Left cardiac atrium (tissue), 4 donors: ENCODE data around the gene GDA. TPM values are rescaled to one million over a fixed set of nuclear protein-coding genes. Genes with fewer than 3 reads are reported as not detected.
"Not testable (repeated sequence)": the region's sequence is repeated elsewhere in the genome, so short reads cannot be mapped to it uniquely, and the experiment has no call there.

Experiments
- ATAC-seq, 2 donors: fragments of 200-7000 bp; cut with Tn5 transposase; one replicate each; pipeline ENCODE4 v1.9.1; 2020; ENCODE audit warnings: mild to moderate bottlenecking in 2 of 2, moderate library complexity in 2 of 2
- DNase-seq: peaks from one replicate; pipeline ENCODE4 v3.0.0-alpha.2; 2020
- intact Hi-C, 2 donors: fragments of 100-400 bp; cut with DNase I; formaldehyde crosslinking; loops; one replicate each; pipeline versions ENCODE4 v1.14.1 to v1.15.1; 2022 to 2023
- total RNA-seq, 2 donors: library from RNA; stranded (reverse); fragmentation: NEBNext Ultra II Directional; extraction: Animal tissue kit (Norgen Biotek cat#: 25700); gene quantifications; one replicate each; pipeline ENCODE4 v1.2.1, GENCODE V29; 2021
- donor health status: DM: no; HTN: yes; CAD: no.
- donor health status: DM: no; HTN: yes; CAD: no; lungs with severe emphysema.
- donor health status: DM: yes; HTN: yes; CAD: no.
- donor health status: Dilated cardiomyopathy.

GDA gene
- total RNA-seq, 2 donors from 2014 or later, result 0.29 to 0.50 TPM

GRCh38 chr9:72262063-72262462 lies 112.8 kb downstream of the GDA start:
- no peak for ATAC-seq
- intact Hi-C loops, result no loop called here

GRCh38 chr9:72263572-72263971 lies 114.3 kb downstream of the GDA start:
- no peak for DNase-seq
- intact Hi-C loops, result no loop called here
- no peak for ATAC-seq

More at GRCh38 chr9:72262063-72262462, 112.8 kb downstream of the GDA start:
- no peak for DNase-seq

- intact Hi-C loops, result no loop called here
- ATAC-seq (no peak), DNase-seq (no peak)
Observed at GRCh38 chr9:72268961-72269360, 119.7 kb downstream of the GDA start.

GRCh38 chr9:72270359-72270758 lies 121.1 kb downstream of the GDA start:
- DNase-seq, ATAC-seq: not testable (repeated sequence)
- intact Hi-C loops, result loop anchor here in 1 of 2 donors (10.0 kb wide), 1 partner anchor 466 kb away; no protein-coding TSS in a partner anchor

GRCh38 chr9:72271613-72272478 lies 122.6 kb downstream of the GDA start:
- ATAC-seq, result peak in 1 of 2 donors; percentile 27
- intact Hi-C loops, result loop anchor here (1.0 to 10.0 kb wide), 3 partner anchors 233 to 467 kb away; no protein-coding TSS in a partner anchor
- no peak for DNase-seq

- intact Hi-C loops, result loop anchor here in 1 of 2 donors (10.0 kb wide), 1 partner anchor 470 kb away; no protein-coding TSS in a partner anchor
- no peak for DNase-seq
- no peak for ATAC-seq
Observed at GRCh38 chr9:72274441-72274840, 125.2 kb downstream of the GDA start.

- ATAC-seq (no peak), DNase-seq (no peak)
- intact Hi-C loops, result loop anchor here in 1 of 2 donors (10.0 kb wide), 1 partner anchor 470 kb away; no protein-coding TSS in a partner anchor
Observed at GRCh38 chr9:72274916-72275315, 125.7 kb downstream of the GDA start.

- DNase-seq, result no peak
- intact Hi-C loops, result loop anchor here in 1 of 2 donors (10.0 kb wide), 1 partner anchor 472 kb away; no protein-coding TSS in a partner anchor
- no peak for ATAC-seq
Observed at GRCh38 chr9:72276429-72276828, 127.2 kb downstream of the GDA start.

GRCh38 chr9:72278959-72279358 lies 129.7 kb downstream of the GDA start:
- DNase-seq (no peak), ATAC-seq (no peak)
- intact Hi-C loops, result loop anchor here in 1 of 2 donors (10.0 kb wide), 1 partner anchor 474 kb away; no protein-coding TSS in a partner anchor

- intact Hi-C loops, result loop anchor here (5.0 kb wide), 1 partner anchor 541 kb away; no protein-coding TSS in a partner anchor
- DNase-seq (peak; percentile 74), ATAC-seq (peak; percentile 77 to 85)
Observed at GRCh38 chr9:72280913-72281500, 131.8 kb downstream of the GDA start.

- intact Hi-C loops, result no loop called here
- ATAC-seq (no peak), DNase-seq (no peak)
Observed at GRCh38 chr9:72289401-72289800, 140.2 kb downstream of the GDA start.

- ATAC-seq (no peak), DNase-seq (no peak)
- intact Hi-C loops, result loop anchor here in 1 of 2 donors (5.0 kb wide), 1 partner anchor 302 kb away; no protein-coding TSS in a partner anchor
Observed at GRCh38 chr9:72290311-72290710, 141.1 kb downstream of the GDA start.

GRCh38 chr9:72291576-72291975 lies 142.3 kb downstream of the GDA start:
- not testable (repeated sequence) for DNase-seq, ATAC-seq
- intact Hi-C loops, result loop anchor here in 1 of 2 donors (5.0 kb wide), 1 partner anchor 301 kb away; no protein-coding TSS in a partner anchor

- peak; percentile 50 to 66 for ATAC-seq
- intact Hi-C loops, result loop anchor here (2.0 to 5.0 kb wide), 2 partner anchors 300 to 301 kb away; no protein-coding TSS in a partner anchor
Observed at GRCh38 chr9:72292256-72292682, 143.0 kb downstream of the GDA start.

GRCh38 chr9:72292874-72293607 lies 143.8 kb downstream of the GDA start:
- ATAC-seq (peak in 1 of 2 donors; percentile 36), DNase-seq (no peak)
- intact Hi-C loops, result loop anchor here (2.0 to 5.0 kb wide), 2 partner anchors 299 to 300 kb away; no protein-coding TSS in a partner anchor

More at GRCh38 chr9:72292256-72292682, 143.0 kb downstream of the GDA start:
- DNase-seq, result no peak

- intact Hi-C loops, result loop anchor here in 1 of 2 donors (5.0 kb wide), 1 partner anchor 297 kb away; no protein-coding TSS in a partner anchor
- ATAC-seq, result peak in 1 of 2 donors; percentile 81
- no peak for DNase-seq
Observed at GRCh38 chr9:72294936-72295335, 145.7 kb downstream of the GDA start.

GRCh38 chr9:72297516-72297915 lies 148.3 kb downstream of the GDA start:
- ATAC-seq (no peak), DNase-seq (no peak)
- intact Hi-C loops, result no loop called here

GRCh38 chr9:72299017-72299603 lies 149.9 kb downstream of the GDA start:
- intact Hi-C loops, result no loop called here
- DNase-seq (no peak), ATAC-seq (no peak)
